GM12873 (cell line): ENCODE results near the gene TRAK2.

ENCODE experiments used
- CTCF ChIP-seq: IDR thresholded peaks from 2 replicates; pipeline ENCODE4 v1.5.1; 2012; ENCODE audit warnings: low read depth, mild to moderate bottlenecking, moderate library complexity, low read length, control low read depth; ENCODE audit not compliant: insufficient read depth; ENCODE audit errors: missing control alignments

The TRAK2 gene

GRCh38 chr2:201345625-201346213, 105.5 kb downstream of the TRAK2 start:
- TF ChIP-seq CTCF: no peak

DNA sequence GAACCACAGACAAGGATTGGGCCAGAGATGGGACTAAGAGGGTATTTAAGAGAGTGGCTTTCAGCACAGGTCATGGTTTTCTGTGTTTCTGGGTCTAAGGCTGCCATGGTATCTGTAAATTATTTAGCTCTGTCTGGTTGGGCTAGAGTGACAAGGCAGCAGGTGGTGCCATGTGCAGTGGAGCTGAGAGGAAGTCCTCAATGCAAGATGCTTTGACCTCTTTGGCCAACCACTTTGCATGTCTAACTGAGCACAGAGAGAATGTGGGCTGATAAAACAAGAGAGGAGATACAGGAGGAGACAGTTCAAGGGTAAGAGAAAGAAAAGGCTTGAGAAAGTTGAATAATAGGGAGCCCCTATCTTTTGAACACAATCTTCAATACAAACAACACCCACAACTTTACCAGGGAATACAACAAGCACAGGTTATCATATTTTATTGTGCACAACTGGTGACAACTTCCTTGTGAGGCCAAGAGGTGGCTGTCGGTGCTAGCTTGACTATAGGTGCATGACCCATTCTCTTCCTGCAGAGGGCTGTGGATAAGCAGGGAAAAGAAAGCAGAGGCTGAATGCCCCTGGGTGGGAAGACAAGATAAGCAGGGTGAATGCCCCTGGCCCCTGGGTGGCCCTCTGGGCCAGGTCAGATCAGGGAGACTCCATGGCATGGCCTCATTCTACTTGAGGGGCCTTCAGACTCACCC, 106.4 kb downstream of the TRAK2 start:
- peak; percentile 52 for TF ChIP-seq CTCF

DNA sequence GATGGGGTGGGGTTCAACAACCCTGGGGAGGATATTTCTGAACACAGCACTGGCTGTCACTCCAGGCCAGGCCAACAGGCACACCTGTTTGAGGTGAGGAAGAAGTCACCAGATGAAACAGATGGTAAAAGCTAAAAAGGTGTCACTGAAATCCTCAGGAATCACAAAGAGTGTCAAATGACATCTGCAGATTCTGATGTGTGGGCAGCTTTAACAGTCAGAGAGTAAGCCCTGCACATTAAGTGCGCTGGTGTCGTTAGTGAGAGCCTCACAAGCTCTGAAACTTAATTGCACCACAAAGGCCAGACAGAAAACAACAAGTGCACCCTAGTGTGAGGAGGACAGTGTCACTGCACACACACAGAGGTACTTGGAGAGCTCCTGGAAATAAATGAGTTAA, 107.7 kb downstream of the TRAK2 start:
- TF ChIP-seq CTCF: no peak

DNA sequence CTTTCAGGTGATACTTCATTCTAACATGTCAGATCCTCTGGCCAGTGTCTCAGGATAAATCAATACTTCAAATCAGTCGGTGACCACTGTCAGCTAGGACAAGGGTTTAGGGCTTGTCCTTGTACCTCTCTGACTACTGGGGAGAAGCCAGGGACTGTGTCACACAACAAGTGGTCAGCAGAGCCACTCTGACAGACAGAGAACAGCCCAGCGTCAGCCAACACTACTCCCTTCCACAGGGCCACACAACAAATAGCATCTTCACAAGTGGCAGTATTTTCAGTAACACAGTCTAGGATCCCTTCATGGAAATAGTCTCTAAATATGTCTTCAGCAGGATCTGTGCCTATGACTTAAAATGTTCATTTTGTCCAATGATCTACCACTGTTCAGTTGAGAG, 108.3 kb downstream of the TRAK2 start:
- no peak for TF ChIP-seq CTCF

- no peak for TF ChIP-seq CTCF
These were observed 121.8 kb downstream of the TRAK2 start for GRCh38 chr2:201329409-201329808.

DNA sequence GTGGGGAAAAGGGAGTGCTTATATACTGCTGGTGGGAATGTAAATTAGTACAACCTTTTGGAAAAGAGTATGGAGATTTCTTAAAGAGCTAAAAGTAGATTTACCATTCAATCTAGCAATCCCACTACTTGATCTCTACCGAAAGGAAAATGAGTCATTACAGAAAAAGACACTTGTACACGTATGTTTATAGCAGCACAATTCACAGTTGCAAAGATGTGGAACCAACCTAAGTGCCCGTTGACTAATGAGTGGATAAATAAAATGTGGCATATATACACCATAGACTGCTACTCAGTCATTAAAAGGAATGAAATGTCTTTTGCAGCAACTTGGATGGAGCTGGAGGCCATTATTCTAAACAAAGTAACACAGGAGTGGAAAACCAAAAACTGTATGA, 123.6 kb downstream of the TRAK2 start:
- TF ChIP-seq CTCF: no peak
